Measurements from ENCODE around the gene MAPKAP1.
"Not testable (repeated sequence)": the region's sequence is repeated elsewhere in the genome, so short reads cannot be mapped to it uniquely, and the experiment has no call there.

The MAPKAP1 gene

GRCh38 chr9:125730168-125730567, 23.2 kb upstream of the MAPKAP1 start:
- DNase-seq (ENCODE audit: low read depth in 2 of 2): no peak

- no peak for DNase-seq (ENCODE audit: low read depth in 2 of 2)
Measured at GRCh38 chr9:125726456-125727132, 19.6 kb upstream of the MAPKAP1 start.

GRCh38 chr9:125707472-125707804, 430 bp upstream of the MAPKAP1 start:
- DNase-seq (ENCODE audit: low read depth in 2 of 2): no peak

GRCh38 chr9:125705893-125706292, 1.1 kb downstream of the MAPKAP1 start:
- DNase-seq (ENCODE audit: low read depth in 2 of 2): no peak

GRCh38 chr9:125703662-125704061, 3.3 kb downstream of the MAPKAP1 start:
- no peak for DNase-seq (ENCODE audit: low read depth in 2 of 2)

- DNase-seq (ENCODE audit: low read depth in 2 of 2): no peak
Measured at GRCh38 chr9:125701351-125701750, 5.7 kb downstream of the MAPKAP1 start.

GRCh38 chr9:125700791-125701190, 6.2 kb downstream of the MAPKAP1 start:
- DNase-seq (ENCODE audit: low read depth in 2 of 2): no peak

- DNase-seq (ENCODE audit: low read depth in 2 of 2): no peak
Measured at GRCh38 chr9:125699870-125700269, 7.1 kb downstream of the MAPKAP1 start.

GRCh38 chr9:125696106-125696647, 10.8 kb downstream of the MAPKAP1 start:
- no peak for DNase-seq (ENCODE audit: low read depth in 2 of 2)

GRCh38 chr9:125695548-125695947, 11.5 kb downstream of the MAPKAP1 start:
- not testable (repeated sequence) for DNase-seq (ENCODE audit: low read depth in 2 of 2)

GRCh38 chr9:125694478-125694877, 12.5 kb downstream of the MAPKAP1 start:
- DNase-seq (ENCODE audit: low read depth in 2 of 2): no peak

- not testable (repeated sequence) for DNase-seq (ENCODE audit: low read depth in 2 of 2)
Measured at GRCh38 chr9:125693492-125693891, 13.5 kb downstream of the MAPKAP1 start.

GRCh38 chr9:125691869-125692268, 15.1 kb downstream of the MAPKAP1 start:
- no peak for DNase-seq (ENCODE audit: low read depth in 2 of 2)

- no peak for DNase-seq (ENCODE audit: low read depth in 2 of 2)
Measured at GRCh38 chr9:125690679-125691078, 16.3 kb downstream of the MAPKAP1 start.

GRCh38 chr9:125687163-125687863, 19.7 kb downstream of the MAPKAP1 start:
- DNase-seq (ENCODE audit: low read depth in 2 of 2): no peak

GRCh38 chr9:125685167-125685566, 21.8 kb downstream of the MAPKAP1 start:
- no peak for DNase-seq (ENCODE audit: low read depth in 2 of 2)

GRCh38 chr9:125683486-125683885, 23.5 kb downstream of the MAPKAP1 start:
- no peak for DNase-seq (ENCODE audit: low read depth in 2 of 2)

- no peak for DNase-seq (ENCODE audit: low read depth in 2 of 2)
Measured at GRCh38 chr9:125682340-125682739, 24.7 kb downstream of the MAPKAP1 start.

GRCh38 chr9:125681657-125682056, 25.4 kb downstream of the MAPKAP1 start:
- DNase-seq (ENCODE audit: low read depth in 2 of 2): no peak

- DNase-seq (ENCODE audit: low read depth in 2 of 2): no peak
Measured at GRCh38 chr9:125681086-125681622, 25.9 kb downstream of the MAPKAP1 start.

GRCh38 chr9:125680445-125680844, 26.6 kb downstream of the MAPKAP1 start:
- no peak for DNase-seq (ENCODE audit: low read depth in 2 of 2)

GRCh38 chr9:125679597-125680189, 27.3 kb downstream of the MAPKAP1 start:
- DNase-seq (ENCODE audit: low read depth in 2 of 2): no peak

Measured in stimulated activated CD8-positive, alpha-beta memory T cell treated with anti-CD3 and anti-CD28 coated beads, Interleukin-2, amount 100 ng/mL, for 1 hour (primary cell).